Activated T-cell treated with anti-CD3 and anti-CD28 coated beads for 24 hours (primary cell): ENCODE measurements around the gene SCD5.

ENCODE experiments used
- DNase-seq: peaks from one replicate; pipeline ENCODE4 v3.0.0-alpha.2; 2020; ENCODE audit warnings: low read depth

SCD5 gene

GRCh38 chr4:82765134-82765533, 33.5 kb downstream of the SCD5 start:
- no peak for DNase-seq

DNA sequence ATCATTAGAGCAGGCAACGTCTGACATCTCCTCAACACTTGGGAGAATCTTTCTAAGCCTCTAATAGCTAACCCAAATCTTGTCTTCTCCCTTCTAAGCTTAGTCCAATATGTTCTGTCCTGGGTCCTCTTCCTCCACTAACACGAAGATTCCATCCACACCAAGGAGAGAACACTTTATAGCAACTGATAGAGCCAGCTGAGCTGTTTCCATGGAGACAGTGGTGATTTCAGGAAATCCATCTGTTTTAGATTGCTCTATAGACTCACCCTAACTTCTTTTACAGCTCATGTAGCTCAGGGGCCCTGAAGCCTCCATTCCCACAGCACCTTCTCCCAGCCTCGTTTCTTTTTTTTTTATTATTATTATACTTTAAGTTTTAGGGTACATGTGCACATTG, 37.4 kb downstream of the SCD5 start:
- DNase-seq = no peak

DNA sequence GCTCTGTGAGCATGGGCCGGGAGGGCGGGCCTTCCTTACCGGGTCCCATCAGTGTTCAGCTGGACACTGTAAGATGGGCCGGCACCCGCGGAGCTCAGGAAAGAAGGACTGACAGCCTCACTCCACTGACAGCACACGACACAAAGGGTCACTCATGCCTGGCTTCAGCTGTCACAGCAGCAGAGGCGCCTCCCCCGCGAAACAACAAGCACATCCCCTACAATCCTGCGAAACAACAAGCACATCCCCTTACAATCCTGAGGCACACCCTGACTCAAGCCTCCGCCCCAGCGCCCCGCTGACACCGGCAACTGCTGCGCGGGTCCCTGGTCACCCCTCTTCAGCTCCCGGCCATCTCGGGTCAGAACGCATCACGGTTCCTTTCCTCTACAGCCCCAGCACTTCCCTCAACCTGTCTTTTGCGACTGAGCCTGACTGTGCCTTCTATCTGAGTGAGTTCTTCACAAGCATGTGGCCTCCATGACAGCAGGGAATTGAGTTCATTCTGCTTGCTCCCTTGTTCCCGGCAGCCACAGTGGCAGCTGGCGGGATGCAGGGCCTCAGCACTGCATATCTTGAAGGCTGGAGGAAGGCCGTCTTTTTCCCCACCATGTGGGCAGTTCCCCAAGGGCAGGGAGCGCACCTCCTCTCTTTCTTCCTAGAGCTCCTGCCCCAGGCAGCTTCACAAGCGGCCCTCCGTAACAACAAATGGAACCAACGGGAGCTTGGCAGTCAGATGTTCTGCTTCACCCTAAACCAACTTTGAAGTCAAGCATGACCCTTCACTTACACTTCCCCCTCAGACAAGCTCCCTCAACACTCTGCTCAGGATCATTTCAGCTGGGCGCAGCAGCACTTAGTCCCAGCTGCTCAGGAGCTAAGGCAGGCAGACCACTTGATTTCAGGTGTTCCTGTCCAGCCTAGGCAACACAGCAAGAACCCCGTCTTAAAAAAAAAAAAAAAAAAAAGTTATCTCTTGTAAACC, 39.6 kb downstream of the SCD5 start:
- DNase-seq = no peak

DNA sequence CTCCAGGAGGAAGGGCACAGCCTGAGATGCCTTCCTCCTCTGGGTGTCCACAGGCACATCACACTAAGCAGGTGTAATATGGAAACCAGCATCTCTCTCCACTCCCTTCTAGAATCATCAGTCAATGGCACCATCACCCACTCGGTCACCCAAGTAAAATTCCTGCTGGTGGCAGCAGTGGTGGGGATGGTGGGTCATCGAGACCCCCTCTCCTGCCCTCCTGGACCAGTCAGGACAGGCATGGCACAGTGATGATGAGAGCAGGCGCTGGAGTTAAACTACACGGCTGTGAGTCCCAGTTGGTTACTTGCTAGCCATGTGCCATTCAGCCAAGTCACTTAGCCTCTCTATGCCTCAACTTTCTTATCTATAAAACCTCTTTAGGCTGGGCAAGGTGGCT, 42.5 kb downstream of the SCD5 start:
- DNase-seq = no peak

GRCh38 chr4:82755650-82756049, 42.9 kb downstream of the SCD5 start:
- no peak for DNase-seq

GRCh38 chr4:82754513-82755165, 44.0 kb downstream of the SCD5 start:
- DNase-seq = no peak

DNA sequence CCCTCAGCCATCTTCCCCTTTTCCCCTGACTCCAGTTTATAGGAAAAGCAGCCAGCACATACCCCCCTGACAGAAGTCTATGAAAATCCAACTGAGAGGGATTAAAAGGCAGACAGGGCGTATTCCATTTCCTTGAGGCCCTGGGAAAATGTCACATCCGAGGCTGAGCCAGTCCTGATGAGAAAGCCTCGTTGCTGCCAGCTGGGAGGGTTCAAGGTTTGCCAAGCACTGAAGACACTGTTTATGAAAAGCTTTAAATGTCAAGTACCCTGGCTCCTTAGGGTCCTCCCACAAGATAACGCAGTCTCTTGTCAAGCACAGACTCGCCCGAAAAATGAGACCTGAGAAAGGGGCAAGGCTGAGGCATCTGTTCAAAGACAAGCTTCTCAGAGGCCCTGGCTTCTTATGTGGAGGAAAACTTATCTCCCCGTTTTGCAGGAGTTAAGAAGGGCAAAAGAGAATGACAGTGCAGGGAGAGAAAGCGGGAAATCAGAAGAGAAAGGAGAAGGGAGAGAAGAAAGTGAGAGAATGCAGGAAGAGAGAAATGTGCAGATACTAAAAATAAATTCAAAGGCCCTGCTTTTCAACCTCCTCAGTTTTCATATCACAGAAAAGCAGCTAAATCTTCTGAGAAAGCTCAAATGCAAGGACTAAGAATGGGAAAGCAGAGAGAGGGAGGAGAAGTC, 44.7 kb downstream of the SCD5 start:
- no peak for DNase-seq

- DNase-seq = no peak
Observed at GRCh38 chr4:82753238-82753637, 45.4 kb downstream of the SCD5 start.

DNA sequence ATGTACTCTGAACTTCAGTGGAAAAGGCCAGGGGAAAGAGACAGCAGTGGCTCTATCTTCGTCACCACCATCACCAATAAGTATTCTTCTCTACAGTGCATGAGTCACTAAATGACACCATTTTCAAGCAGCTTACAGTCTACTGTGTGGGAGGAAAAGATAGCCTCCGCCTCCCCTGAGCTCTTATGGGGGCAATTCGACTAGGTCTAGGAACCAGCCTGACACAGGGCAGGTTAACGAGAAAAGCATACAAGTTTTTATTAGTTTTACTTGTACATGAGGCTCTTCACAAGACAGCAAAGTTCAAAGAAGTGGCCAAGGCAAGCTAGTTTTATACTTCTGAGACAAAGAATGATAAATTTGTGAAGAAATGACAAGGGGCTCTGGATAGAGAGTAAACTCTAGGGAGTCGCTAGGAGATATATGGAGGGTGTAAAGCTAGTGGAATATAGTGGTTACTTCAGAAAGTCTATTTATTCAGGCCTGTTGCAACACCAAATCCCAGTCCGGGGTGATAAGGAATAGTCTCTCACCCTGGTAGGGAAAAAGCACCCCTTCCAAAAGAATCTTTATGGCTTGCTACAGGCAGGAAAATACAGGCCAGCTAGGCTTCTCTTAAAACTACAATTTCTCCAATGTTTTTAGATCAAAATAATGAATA, 49.7 kb downstream of the SCD5 start:
- DNase-seq = no peak

DNA sequence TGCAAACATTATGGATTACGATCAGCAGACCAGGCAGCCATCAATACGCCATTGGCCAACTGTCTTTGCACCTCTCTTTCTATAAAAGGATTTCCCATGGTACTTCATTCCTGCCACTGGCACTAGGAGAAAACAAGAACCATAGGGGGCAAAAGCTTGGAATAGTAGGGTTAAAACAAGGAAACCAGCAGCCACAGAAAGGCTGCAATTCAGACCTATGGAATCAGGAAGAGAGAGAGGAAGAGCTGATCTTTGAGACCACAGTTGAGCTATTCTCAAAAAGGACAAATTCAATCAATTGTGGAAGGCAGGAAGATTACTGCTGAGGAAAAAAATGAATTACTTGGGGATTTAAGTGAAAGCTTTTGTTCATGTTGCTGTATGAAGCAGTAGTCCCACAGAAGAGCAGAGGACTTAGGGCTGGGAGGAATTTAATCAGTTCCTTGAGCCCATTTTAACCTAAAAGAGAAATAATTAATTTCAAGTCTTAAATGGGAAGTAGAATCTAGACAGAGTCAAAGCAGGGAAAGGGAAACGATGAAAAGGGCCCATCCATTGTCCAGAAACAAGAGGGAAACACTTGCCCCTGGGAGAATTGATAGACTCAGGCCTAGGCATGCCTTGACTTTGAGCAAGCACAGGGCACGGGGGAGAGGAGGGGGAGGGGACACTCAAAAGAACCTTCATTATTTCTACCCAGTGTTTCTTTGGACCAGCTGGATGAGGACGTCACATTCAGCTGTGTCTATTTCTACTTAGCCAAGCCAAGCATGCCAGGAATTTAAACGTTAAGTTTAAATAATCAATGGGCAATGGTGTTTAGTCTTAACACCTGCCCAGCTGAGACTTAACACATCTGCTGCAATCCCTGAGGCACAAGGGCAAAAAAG, 50.7 kb downstream of the SCD5 start:
- DNase-seq = no peak

DNA sequence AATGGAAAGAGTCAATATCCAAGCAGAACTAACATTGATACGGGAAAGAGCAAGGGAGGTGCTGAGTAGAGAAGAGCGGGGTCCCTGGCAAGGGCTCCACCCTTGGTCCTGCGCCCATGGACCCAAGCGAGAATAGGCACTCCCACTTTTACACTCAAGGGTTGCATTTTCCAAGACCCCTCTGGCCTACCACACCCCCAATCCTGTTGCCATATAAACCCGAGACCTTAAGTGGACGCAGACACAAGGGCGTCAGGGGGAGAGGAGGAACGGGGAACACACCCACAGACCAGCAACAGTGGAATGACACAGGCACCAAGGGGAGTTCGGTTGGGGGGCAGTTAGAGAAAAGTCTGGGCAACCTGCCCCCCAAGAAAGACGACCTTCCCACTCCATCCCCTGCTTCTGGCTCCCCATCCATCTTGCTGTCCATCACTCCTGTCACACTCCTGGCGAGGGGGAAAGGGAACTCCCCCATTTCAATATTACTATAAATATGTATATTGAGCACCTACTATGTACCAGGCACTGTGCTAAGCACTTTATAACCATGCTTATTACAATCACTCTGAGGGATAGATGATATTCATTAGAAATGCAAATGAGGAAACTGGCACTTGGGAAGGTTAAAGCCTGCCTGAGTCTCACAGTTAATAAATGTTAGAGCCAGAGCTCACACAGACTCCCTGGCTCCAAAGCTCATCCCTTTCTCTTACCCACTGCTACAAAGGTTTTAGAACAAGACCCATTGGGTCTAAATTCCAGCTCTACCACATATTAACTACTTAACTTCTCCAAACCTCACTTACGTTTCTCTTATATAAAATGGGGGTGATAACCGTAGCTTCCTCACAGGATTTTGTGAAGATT, 51.7 kb downstream of the SCD5 start:
- DNase-seq = no peak

DNA sequence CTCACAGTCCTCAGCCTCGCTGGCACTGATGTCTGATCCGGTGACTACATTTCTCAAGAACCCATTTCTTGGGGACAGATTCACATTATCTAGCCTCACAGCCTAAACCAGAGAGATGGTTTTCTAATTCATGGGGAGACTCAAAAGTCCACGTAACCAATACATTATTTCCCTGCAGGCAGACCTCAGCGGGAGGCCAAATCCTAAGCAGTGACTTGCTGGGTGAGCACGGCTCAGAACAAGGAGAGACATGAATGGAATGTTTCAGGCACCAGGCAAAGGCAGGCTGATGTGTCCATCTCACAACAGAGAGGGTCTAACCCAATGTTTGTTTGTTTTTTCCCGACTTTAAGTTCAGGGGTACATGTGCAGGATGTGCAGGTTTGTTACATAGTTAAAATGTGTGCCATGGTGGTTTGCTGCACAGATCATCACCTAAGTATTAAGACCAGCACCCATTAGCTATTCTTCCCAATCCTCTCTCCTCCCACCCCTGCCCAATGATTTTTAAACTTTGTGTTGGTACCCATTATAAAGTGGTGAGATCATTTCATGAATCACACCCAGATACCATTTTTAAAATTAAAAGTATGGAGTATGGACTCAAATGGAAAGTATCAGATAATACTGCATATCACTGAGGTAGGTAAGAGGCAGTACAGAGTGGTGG, 53.3 kb downstream of the SCD5 start:
- no peak for DNase-seq

- DNase-seq = no peak
Observed at GRCh38 chr4:82744284-82744968, 54.2 kb downstream of the SCD5 start.

DNA sequence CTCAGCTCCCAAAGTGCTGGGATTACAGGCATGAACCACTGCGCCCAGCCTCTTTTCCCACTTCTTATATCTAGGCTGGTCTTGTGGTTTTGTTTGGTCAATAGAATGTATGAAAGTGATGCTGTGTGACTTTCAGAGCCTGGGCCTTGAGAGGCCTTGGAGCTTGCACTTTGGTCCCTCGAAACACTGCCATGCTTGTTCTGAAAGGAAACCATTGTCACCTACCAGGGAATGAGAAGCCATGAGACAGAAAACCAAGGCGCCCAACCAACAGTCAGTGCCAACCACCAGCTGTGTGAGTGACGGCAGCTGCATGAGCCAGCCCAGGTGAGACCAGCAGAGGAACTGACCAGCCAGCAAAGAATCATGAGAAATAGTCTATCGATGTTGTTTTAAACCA, 57.4 kb downstream of the SCD5 start:
- DNase-seq = no peak

DNA sequence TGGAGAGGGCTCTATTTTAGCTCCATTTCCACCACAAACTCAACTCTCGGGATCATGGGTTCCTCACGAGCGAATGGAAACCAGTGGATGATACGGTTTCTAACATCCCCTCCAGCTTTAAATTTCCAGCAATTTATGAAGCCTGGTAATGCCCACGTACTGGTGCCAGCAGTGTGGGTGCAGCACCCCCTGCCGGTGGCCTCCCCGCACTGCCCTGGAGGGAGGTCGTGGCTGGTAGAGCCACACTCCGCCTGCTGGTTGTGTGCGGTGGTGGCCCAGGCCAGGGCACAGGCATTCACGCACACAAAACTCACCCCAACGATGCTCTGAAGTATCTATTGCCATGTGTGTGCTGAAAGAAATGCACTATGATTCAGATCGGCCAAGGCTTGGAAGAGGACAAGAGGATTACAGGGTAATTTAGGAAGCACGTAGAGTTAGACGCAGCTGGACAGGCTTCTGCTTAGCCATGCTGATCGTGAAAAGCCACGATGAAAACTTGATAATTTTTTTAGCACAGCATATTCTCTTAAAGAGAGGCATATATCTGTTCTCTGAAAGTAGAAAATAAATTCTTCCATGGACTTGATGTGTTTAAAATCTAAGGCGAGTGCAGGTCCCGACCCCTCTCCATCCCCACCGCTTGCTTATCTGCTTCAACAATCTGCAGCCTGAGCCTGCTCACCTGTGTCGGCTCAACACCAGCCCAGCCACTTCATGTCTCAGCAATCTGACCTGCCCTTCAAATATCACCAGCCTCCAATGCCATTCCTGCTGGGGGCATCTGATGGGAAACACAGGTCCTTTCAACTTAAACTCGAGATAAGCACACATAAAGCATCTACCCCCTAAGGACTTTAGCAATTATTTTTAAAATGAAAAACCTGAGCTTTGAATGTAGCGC, 59.1 kb downstream of the SCD5 start:
- DNase-seq = peak; percentile 64

GRCh38 chr4:82737354-82737753, 61.2 kb downstream of the SCD5 start:
- no peak for DNase-seq

DNA sequence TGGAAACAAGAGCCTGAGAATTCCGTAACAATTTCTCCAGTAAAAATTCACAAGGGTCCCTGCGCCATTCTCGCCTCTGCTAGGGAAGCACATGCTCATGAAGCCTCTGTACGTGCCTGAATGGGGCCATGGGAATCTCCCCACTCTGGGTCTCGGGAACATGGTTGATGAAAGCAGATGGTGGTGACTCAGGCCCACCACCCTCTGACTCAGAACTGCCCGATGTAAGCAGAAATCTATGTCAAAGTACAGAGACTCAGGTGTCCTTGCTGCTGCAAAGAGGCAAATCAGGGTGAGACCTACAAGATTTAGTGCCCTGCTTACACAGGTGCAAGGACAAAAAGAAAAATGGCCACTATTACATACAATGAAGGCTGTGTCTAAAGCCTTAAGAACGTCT, 65.0 kb downstream of the SCD5 start:
- DNase-seq = no peak

- DNase-seq = no peak
Observed at GRCh38 chr4:82728301-82728700, 70.3 kb downstream of the SCD5 start.
